ENCODE measurements around the gene SEPTIN1.

DNA sequence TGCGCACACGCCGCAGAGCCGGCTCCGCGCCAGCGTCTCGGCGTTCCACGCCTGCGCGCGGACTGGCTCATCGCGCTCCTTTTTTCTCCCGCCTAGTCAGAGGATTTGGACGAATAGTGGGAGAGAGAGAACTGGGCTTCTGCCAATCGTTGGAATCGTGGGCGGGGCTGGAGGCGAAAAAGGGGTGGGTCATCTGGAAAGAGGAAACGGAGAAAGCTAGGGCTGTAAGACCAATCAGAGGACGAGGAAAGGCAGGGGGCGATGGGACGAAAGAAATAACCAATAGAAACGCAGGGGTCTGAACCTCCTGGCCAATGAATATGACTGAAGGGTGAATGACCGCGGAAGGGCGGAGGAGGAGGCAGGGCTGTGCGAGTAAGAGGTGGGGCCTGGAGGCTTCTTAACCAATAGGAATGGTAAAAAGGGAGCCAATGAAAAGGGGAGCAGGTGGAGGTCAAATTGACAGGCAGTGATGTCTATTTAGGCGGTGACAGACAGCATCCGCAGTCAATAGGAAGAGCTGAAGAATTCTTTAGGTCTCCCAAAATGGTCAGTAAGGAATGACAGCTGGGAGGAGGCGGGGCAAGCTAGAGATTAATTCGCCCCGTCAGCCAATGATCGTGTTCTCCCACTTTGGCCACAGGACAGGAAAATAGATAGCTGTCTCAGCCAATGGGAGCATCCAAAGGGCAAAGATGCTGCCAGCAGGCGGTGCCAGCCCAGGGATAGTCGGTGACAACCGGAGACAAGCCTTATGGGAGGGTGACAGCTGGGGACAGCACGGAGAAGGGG lies 11.7 kb downstream of the SEPTIN1 start, which contains the start of gene TBC1D10B:
- TF ChIP-seq SUZ12 (IDR thresholded peaks at IDR 0.05; ENCODE audit: extremely low read depth, insufficient read depth, insufficient read length), result no peak
- no peak for TF ChIP-seq ZNF274 (IDR thresholded peaks at IDR 0.05; ENCODE audit: low read depth, low read length)

Data from NT2/D1 (cell line).